IMR-90 (cell line): ENCODE results near the gene CYP21A2. TPM values are rescaled to one million over a fixed set of nuclear protein-coding genes. Genes with fewer than 3 reads are reported as not detected.

ENCODE experiments used
- ATAC-seq: fragments of 200-7000 bp; cut with Tn5 transposase; 2 replicates; pipeline ENCODE4 v1.9.1; 2020; ENCODE audit warnings: low read depth, mild to moderate bottlenecking, moderate library complexity
- BruUV-seq: library from RNA; stranded (reverse); fragments of 400-500 nt; replicated peaks from 2 replicates; lab custom pipeline; 2021; lab: Mats Ljungman, UMichigan
- CTCF ChIA-PET: fragments of 300-600 bp; formaldehyde crosslinking; extraction: SDS; loops from one replicate; lab custom pipeline; 2021; ENCODE audit warnings: antibody characterized with exemption; lab: Yijun Ruan, JAX
- POLR2A ChIA-PET: fragments of 300-600 bp; sonication (Branson Sonifier 250); formaldehyde crosslinking; loops from one replicate; lab custom pipeline; 2022; ENCODE audit warnings: antibody characterized with exemption; ENCODE audit not compliant: unreplicated experiment; lab: Charles Lee
- DNase-seq: peaks from one replicate; pipeline ENCODE4 v3.0.0; 2013
- H2AFZ ChIP-seq: replicated peaks from 2 replicates; pipeline ENCODE3; 2013; ENCODE audit warnings: low read length, mild to moderate bottlenecking; ENCODE audit not compliant: poor library complexity
- H2AK5ac ChIP-seq: 2 replicates; pipeline ENCODE4 v1.6.1; 2013; ENCODE audit warnings: low read depth, low read length, inconsistent platforms
- H2AK9ac ChIP-seq: replicated peaks from 2 replicates; pipeline ENCODE3; 2013; ENCODE audit warnings: mild to moderate bottlenecking, low read depth, low read length, moderate library complexity; ENCODE audit not compliant: poor library complexity
- H2BK120ac ChIP-seq: 2 replicates; pipeline ENCODE4 v1.6.1; 2013; ENCODE audit warnings: low read depth, low read length, inconsistent platforms
- H2BK15ac ChIP-seq: 3 replicates; pipeline ENCODE4 v1.6.1; 2013; ENCODE audit warnings: low read depth, low read length, inconsistent platforms
- H2BK20ac ChIP-seq: 2 replicates; pipeline ENCODE4 v1.6.1; 2013; ENCODE audit warnings: low read depth, mild to moderate bottlenecking, inconsistent platforms, low read length, moderate library complexity
- H2BK5ac ChIP-seq: 2 replicates; pipeline ENCODE4 v1.6.1; 2013; ENCODE audit warnings: mild to moderate bottlenecking, low read depth, low read length, inconsistent platforms; ENCODE audit not compliant: poor library complexity, severe bottlenecking
- H3K14ac ChIP-seq: replicated peaks from 2 replicates; pipeline ENCODE4 v1.6.1; 2013; ENCODE audit warnings: low read depth, low read length, inconsistent platforms
- H3K18ac ChIP-seq: 2 replicates; pipeline ENCODE4 v1.6.1; 2013; ENCODE audit warnings: low read depth, low read length, control low read depth
- H3K23ac ChIP-seq: 2 replicates; pipeline ENCODE4 v1.6.1; 2013; ENCODE audit warnings: low read depth, low read length, inconsistent platforms
- H3K27ac ChIP-seq: 2 replicates; pipeline ENCODE4 v1.5.1; 2013; ENCODE audit warnings: mild to moderate bottlenecking, control low read depth, low read length; ENCODE audit not compliant: insufficient read depth
- H3K27me3 ChIP-seq: 2 replicates; pipeline ENCODE4 v1.6.1; 2013; ENCODE audit warnings: low read length; ENCODE audit not compliant: control insufficient read depth, insufficient read depth
- H3K36me3 ChIP-seq: 2 replicates; pipeline ENCODE4 v1.6.1; 2013; ENCODE audit warnings: low read length, mixed read lengths; ENCODE audit not compliant: control insufficient read depth, insufficient read depth
- H3K4ac ChIP-seq: 2 replicates; pipeline ENCODE4 v1.6.1; 2013; ENCODE audit warnings: low read depth, low read length, inconsistent platforms
- H3K4me1 ChIP-seq: 2 replicates; pipeline ENCODE4 v1.6.1; 2013; ENCODE audit warnings: low read length, mixed read lengths; ENCODE audit not compliant: control insufficient read depth, insufficient read depth
- H3K4me2 ChIP-seq: 2 replicates; pipeline ENCODE4 v1.6.1; 2013; ENCODE audit warnings: low read depth, mild to moderate bottlenecking, control low read depth, low read length, moderate library complexity
- H3K4me3 ChIP-seq: 2 replicates; pipeline ENCODE4 v1.5.1; 2013; ENCODE audit warnings: low read depth, mild to moderate bottlenecking, control low read depth, low read length, moderate library complexity; ENCODE audit not compliant: insufficient read depth
- H3K56ac ChIP-seq: 2 replicates; pipeline ENCODE4 v1.6.1; 2013; ENCODE audit warnings: low read length, inconsistent platforms; ENCODE audit not compliant: insufficient read depth; ENCODE audit errors: extremely low read depth
- H3K79me1 ChIP-seq, 2 experiments: 2 replicates each; pipeline ENCODE4 v1.6.1; 2013; ENCODE audit warnings: low read length in 2 of 2, inconsistent platforms in 1 of 2, low read depth in 1 of 2
- H3K9ac ChIP-seq: 2 replicates; pipeline ENCODE4 v1.6.1; 2013; ENCODE audit warnings: low read depth, low read length, control low read depth
- H3K9me1 ChIP-seq: 2 replicates; pipeline ENCODE4 v1.6.1; 2013; ENCODE audit warnings: low read length, inconsistent platforms; ENCODE audit not compliant: insufficient read depth
- H3K9me3 ChIP-seq: 2 replicates; pipeline ENCODE4 v1.6.1; 2013; ENCODE audit warnings: low read length; ENCODE audit not compliant: control insufficient read depth, insufficient read depth
- H4K20me1 ChIP-seq: 2 replicates; pipeline ENCODE4 v1.6.1; 2013; ENCODE audit warnings: low read length, inconsistent platforms; ENCODE audit not compliant: insufficient read depth
- H4K5ac ChIP-seq: 2 replicates; pipeline ENCODE4 v1.6.1; 2013; ENCODE audit warnings: mild to moderate bottlenecking, low read depth, low read length, control low read depth
- H4K8ac ChIP-seq, 2 experiments: 2 replicates each; pipeline ENCODE4 v1.6.1; 2013; ENCODE audit warnings: low read depth in 2 of 2, low read length in 2 of 2, control low read depth in 1 of 2, inconsistent platforms in 1 of 2
- H4K91ac ChIP-seq: 2 replicates; pipeline ENCODE4 v1.6.1; 2013; ENCODE audit warnings: low read depth, low read length, inconsistent platforms; ENCODE audit not compliant: insufficient read depth
- BHLHE40 ChIP-seq: fragments of 150-350 bp; IDR thresholded peaks from 2 replicates; pipeline ENCODE4 v1.6.1; 2016; ENCODE audit warnings: mild to moderate bottlenecking, low read depth, low read length
- CEBPB ChIP-seq: IDR thresholded peaks from 2 replicates; pipeline ENCODE4 v1.6.1; 2012; ENCODE audit warnings: low read depth, low read length, improper control_type of control experiment
- CHD1 ChIP-seq: IDR thresholded peaks from 2 replicates; pipeline ENCODE4 v1.6.1; 2012; ENCODE audit warnings: low read depth, low read length, improper control_type of control experiment
- FOS ChIP-seq: fragments of 150-350 bp; IDR thresholded peaks from 2 replicates; pipeline ENCODE4 v1.6.1; 2016; ENCODE audit warnings: low read depth, low read length
- MAFK ChIP-seq: IDR thresholded peaks from 2 replicates; pipeline ENCODE4 v1.6.1; 2012; ENCODE audit warnings: low read depth, low read length, improper control_type of control experiment
- MXI1 ChIP-seq: IDR thresholded peaks from 2 replicates; pipeline ENCODE4 v1.6.1; 2012; ENCODE audit warnings: low read depth, mild to moderate bottlenecking, low read length, moderate library complexity, borderline replicate concordance
- NFE2L2 ChIP-seq: fragments of 150-350 bp; IDR thresholded peaks from 2 replicates; pipeline ENCODE4 v1.6.1; 2016; ENCODE audit warnings: low read depth, mild to moderate bottlenecking, low read length
- POLR2A ChIP-seq: IDR thresholded peaks from 2 replicates; pipeline ENCODE4 v1.6.1; 2012; ENCODE audit warnings: mild to moderate bottlenecking, low read depth, low read length
- RFX5 ChIP-seq: IDR thresholded peaks from 2 replicates; pipeline ENCODE4 v1.8.0; 2012; ENCODE audit warnings: low read depth, mild to moderate bottlenecking, low read length, moderate library complexity
- SMC3 ChIP-seq: fragments of 150-350 bp; IDR thresholded peaks from 2 replicates; pipeline ENCODE4 v1.6.1; 2016; ENCODE audit warnings: low read depth, mild to moderate bottlenecking, antibody characterized with exemption, low read length, moderate library complexity
- WGBS, 2 experiments: methylation state at CpG; one replicate each; pipeline versions ENCODE4 v1.1.5 to v1.1.7; 2013; ENCODE audit warnings: missing lambda C conversion rate in 2 of 2; ENCODE audit not compliant: insufficient read length in 1 of 2; ENCODE audit errors: extremely low coverage in 2 of 2; 5-methylcytosine and 5-hydroxymethylcytosine counted together
- dilution Hi-C: fragments of 300-500 bp; cut with HindIII; formaldehyde crosslinking; loops from one replicate; pipeline ENCODE4 v1.14.3; 2018; ENCODE audit warnings: low sequenced_read_pairs; ENCODE audit not compliant: unreplicated experiment
- in situ Hi-C: fragments of 300-500 bp; cut with MboI; formaldehyde crosslinking; loops from 3 replicates; pipeline ENCODE4 v1.14.3; 2019; ENCODE audit warnings: low sequenced_read_pairs, inconsistent platforms, mixed read lengths
- intact Hi-C: fragments of 100-400 bp; cut with micrococcal nuclease; formaldehyde crosslinking; loops from 2 replicates; pipeline ENCODE4 v1.10.0; 2022
- polyA plus RNA-seq, 3 experiments: library from polyadenylated mRNA; depleted of rRNA; stranded (reverse); fragments of >200 nt; gene quantifications; 2 replicates each; pipeline ENCODE4 v1.2.3, GENCODE V29; 2012; ENCODE audit warnings: low replicate concordance in 1 of 3
- total RNA-seq: library from RNA; depleted of rRNA; stranded (reverse); fragments of >200 nt; gene quantifications from 2 replicates; pipeline ENCODE4 v1.2.3, GENCODE V29; 2012
- TF ChIP-seq, protein P1 (sequence below): fragments of 150-350 bp; IDR thresholded peaks from 2 replicates; pipeline ENCODE4 v1.6.1; 2016; ENCODE audit warnings: low read depth, mild to moderate bottlenecking, low read length, moderate library complexity, borderline replicate concordance
- TF ChIP-seq, protein P2 (sequence below): conservative IDR thresholded peaks from 2 replicates; pipeline ENCODE4 v1.5.1; 2012; ENCODE audit warnings: mild to moderate bottlenecking, low read depth, low read length, improper control_type of control experiment
- TF ChIP-seq, protein P3 (sequence below): fragments of 150-350 bp; IDR thresholded peaks from 2 replicates; pipeline ENCODE4 v1.6.1; 2017; ENCODE audit warnings: mild to moderate bottlenecking, antibody characterized with exemption, low read length, low read depth

Gene CYP21A2
- total and polyA plus RNA-seq, 2 of the 4 experiments (the other 2 are of a cell fraction), result 0.03 TPM; not detected in 1

DNA sequence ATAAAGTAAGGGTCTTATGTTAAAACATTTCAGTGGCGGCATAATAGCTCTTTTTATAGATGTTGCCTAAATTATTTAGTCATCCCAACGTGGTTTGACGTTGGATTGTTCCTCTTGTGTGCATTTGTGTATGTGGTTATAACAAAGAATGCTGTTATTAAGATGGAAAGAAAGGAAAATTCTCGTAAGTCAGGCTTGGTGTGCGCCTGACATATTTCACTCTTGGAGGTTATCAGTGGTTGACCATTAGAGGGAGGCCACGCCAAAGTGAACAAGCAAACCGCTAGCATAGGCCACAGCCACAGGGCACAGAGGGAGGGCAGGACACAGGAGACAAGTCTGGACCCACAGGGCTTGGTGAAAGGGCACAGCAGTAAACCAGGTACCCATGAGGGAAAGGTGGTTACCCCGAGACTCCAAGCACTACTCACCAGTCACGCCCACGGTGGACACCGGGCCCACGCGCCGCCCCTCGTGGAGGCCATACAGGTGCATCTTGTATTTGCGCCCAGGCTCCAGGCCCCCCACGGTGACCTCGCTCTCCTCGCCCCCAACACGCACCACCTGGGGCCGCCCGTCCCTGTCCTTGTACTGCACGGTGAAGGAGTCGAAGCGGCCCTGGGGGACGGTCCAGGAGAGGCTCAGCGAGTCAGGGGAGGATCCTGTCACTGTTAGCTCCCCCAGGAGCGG lies 22.9 kb downstream of the CYP21A2 start:
- H3K27me3 ChIP-seq, result peaks cover 22% of the 10 kb centered on the region
- no peaks in the 10 kb centered on the region for H4K20me1 ChIP-seq
- no peak overlapping the region for H3K27ac ChIP-seq
- no peak overlapping the region for H4K91ac ChIP-seq
- no TSS peak for BruUV-seq
- H3K23ac ChIP-seq, result no peak overlapping the region
- H3K36me3 ChIP-seq, result no peaks in the 10 kb centered on the region
- H2BK120ac ChIP-seq, result no peak overlapping the region
- ChIA-PET POLR2A (no interaction called here), CTCF (no interaction called here)
- no peak overlapping the region for H2AFZ ChIP-seq
- ATAC-seq (no peak), DNase-seq (no peak)
- no peaks in the 10 kb centered on the region for H3K79me1 ChIP-seq
- no peak for TF ChIP-seq CHD1
- TF ChIP-seq POLR2A, result no peak
- TF ChIP-seq, protein P1, sequence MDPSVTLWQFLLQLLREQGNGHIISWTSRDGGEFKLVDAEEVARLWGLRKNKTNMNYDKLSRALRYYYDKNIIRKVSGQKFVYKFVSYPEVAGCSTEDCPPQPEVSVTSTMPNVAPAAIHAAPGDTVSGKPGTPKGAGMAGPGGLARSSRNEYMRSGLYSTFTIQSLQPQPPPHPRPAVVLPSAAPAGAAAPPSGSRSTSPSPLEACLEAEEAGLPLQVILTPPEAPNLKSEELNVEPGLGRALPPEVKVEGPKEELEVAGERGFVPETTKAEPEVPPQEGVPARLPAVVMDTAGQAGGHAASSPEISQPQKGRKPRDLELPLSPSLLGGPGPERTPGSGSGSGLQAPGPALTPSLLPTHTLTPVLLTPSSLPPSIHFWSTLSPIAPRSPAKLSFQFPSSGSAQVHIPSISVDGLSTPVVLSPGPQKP, result no peak
- TF ChIP-seq BHLHE40, result no peak
- no peak for TF ChIP-seq MAFK
- TF ChIP-seq RFX5, result no peak
- TF ChIP-seq, protein P2, sequence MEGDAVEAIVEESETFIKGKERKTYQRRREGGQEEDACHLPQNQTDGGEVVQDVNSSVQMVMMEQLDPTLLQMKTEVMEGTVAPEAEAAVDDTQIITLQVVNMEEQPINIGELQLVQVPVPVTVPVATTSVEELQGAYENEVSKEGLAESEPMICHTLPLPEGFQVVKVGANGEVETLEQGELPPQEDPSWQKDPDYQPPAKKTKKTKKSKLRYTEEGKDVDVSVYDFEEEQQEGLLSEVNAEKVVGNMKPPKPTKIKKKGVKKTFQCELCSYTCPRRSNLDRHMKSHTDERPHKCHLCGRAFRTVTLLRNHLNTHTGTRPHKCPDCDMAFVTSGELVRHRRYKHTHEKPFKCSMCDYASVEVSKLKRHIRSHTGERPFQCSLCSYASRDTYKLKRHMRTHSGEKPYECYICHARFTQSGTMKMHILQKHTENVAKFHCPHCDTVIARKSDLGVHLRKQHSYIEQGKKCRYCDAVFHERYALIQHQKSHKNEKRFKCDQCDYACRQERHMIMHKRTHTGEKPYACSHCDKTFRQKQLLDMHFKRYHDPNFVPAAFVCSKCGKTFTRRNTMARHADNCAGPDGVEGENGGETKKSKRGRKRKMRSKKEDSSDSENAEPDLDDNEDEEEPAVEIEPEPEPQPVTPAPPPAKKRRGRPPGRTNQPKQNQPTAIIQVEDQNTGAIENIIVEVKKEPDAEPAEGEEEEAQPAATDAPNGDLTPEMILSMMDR, result no peak
- TF ChIP-seq CEBPB, result no peak
- no peak for TF ChIP-seq MXI1
- TF ChIP-seq, protein P3, sequence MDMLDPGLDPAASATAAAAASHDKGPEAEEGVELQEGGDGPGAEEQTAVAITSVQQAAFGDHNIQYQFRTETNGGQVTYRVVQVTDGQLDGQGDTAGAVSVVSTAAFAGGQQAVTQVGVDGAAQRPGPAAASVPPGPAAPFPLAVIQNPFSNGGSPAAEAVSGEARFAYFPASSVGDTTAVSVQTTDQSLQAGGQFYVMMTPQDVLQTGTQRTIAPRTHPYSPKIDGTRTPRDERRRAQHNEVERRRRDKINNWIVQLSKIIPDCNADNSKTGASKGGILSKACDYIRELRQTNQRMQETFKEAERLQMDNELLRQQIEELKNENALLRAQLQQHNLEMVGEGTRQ, result no peak
- no peak for TF ChIP-seq FOS
- no peak for TF ChIP-seq SMC3
- no peak for TF ChIP-seq NFE2L2
- H2AK5ac ChIP-seq, result no peak overlapping the region
- dilution Hi-C loops (no loop called here), intact Hi-C loops (no loop called here), in situ Hi-C loops (no loop called here)
- H3K9me1 ChIP-seq, result no peaks in the 10 kb centered on the region
- H3K4ac ChIP-seq, result no peak overlapping the region
- H2BK20ac ChIP-seq, result no peak overlapping the region
- H3K9ac ChIP-seq, result no peak overlapping the region
- no peak overlapping the region for H4K5ac ChIP-seq
- no peak overlapping the region for H3K18ac ChIP-seq
- no peak overlapping the region for H2BK5ac ChIP-seq
- 77% methylated on average over 3 of the region's 28 CpGs; no CpG with 5 or more reads in 1 of the 2 experiments for WGBS, 2 experiments
- no peak overlapping the region for H4K8ac ChIP-seq
- no peaks in the 10 kb centered on the region for H3K9me3 ChIP-seq
- no peak overlapping the region for H2BK15ac ChIP-seq
- H3K4me1 ChIP-seq, result no peaks in the 10 kb centered on the region
- H3K4me3 ChIP-seq, result no peak overlapping the region
- no peak overlapping the region for H3K4me2 ChIP-seq
- no peak overlapping the region for H3K56ac ChIP-seq
- H2AK9ac ChIP-seq, result no peak overlapping the region
- H3K14ac ChIP-seq, result no peak overlapping the region
